ENCODE data around the gene NEUROG1. TPM values are rescaled to one million over a fixed set of nuclear protein-coding genes. Genes with fewer than 3 reads are reported as not detected.

The NEUROG1 gene
- total and polyA plus RNA-seq, 2 experiments from 2014 or later: 0.16 TPM; not detected in 1

GRCh38 chr5:135509995-135510394 lies 25.8 kb downstream of the NEUROG1 start:
- H3K27me3 ChIP-seq (ENCODE audit: insufficient read depth): peaks cover 80% of the 10 kb centered on the region
- H3K9me3 Mint-ChIP-seq: no peaks in the 10 kb centered on the region; the same call in 2 of the 3 replicates
- no peaks in the 10 kb centered on the region for H4K20me1 ChIP-seq (replicated peaks; ENCODE audit: insufficient read depth)
- H3K4me3 Mint-ChIP-seq: no peak overlapping the region
- H3K27ac Mint-ChIP-seq: no peak overlapping the region
- peaks cover 12% of the 10 kb centered on the region for H3K4me1 ChIP-seq (ENCODE audit: insufficient read depth)
- ATAC-seq (no peak), DNase-seq (ENCODE audit: low spot score) (no peak)
- no peaks in the 10 kb centered on the region for H3K79me2 ChIP-seq (replicated peaks; ENCODE audit: insufficient read depth)
- H3K36me3 Mint-ChIP-seq (ENCODE audit: low read depth): no peaks in the 10 kb centered on the region
- TF ChIP-seq JUNB (IDR thresholded peaks at IDR 0.05; ENCODE audit: unreplicated experiment) (no peak), STAT1 (IDR thresholded peaks at IDR 0.05; ENCODE audit: unreplicated experiment) (no peak), ZNF331 (CRISPR knock-in tag; IDR thresholded peaks at IDR 0.05; ENCODE audit: low read depth) (no peak), ETS1 (IDR thresholded peaks at IDR 0.05) (no peak), EZH2 (IDR thresholded peaks at IDR 0.05; ENCODE audit: low read depth, unreplicated experiment) (no peak), ZNF114 (CRISPR knock-in tag; IDR thresholded peaks at IDR 0.05) (no peak), CREB1 (CRISPR knock-in tag; IDR thresholded peaks at IDR 0.05; ENCODE audit: low read depth) (no peak), NANOG (IDR thresholded peaks at IDR 0.05; ENCODE audit: borderline replicate concordance) (no peak)
- TF ChIP-seq, protein P1, sequence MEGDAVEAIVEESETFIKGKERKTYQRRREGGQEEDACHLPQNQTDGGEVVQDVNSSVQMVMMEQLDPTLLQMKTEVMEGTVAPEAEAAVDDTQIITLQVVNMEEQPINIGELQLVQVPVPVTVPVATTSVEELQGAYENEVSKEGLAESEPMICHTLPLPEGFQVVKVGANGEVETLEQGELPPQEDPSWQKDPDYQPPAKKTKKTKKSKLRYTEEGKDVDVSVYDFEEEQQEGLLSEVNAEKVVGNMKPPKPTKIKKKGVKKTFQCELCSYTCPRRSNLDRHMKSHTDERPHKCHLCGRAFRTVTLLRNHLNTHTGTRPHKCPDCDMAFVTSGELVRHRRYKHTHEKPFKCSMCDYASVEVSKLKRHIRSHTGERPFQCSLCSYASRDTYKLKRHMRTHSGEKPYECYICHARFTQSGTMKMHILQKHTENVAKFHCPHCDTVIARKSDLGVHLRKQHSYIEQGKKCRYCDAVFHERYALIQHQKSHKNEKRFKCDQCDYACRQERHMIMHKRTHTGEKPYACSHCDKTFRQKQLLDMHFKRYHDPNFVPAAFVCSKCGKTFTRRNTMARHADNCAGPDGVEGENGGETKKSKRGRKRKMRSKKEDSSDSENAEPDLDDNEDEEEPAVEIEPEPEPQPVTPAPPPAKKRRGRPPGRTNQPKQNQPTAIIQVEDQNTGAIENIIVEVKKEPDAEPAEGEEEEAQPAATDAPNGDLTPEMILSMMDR (conservative IDR thresholded peaks at IDR 0.05; ENCODE audit: low read depth in 2 of 2): no peak
- TF ChIP-seq, protein P2, sequence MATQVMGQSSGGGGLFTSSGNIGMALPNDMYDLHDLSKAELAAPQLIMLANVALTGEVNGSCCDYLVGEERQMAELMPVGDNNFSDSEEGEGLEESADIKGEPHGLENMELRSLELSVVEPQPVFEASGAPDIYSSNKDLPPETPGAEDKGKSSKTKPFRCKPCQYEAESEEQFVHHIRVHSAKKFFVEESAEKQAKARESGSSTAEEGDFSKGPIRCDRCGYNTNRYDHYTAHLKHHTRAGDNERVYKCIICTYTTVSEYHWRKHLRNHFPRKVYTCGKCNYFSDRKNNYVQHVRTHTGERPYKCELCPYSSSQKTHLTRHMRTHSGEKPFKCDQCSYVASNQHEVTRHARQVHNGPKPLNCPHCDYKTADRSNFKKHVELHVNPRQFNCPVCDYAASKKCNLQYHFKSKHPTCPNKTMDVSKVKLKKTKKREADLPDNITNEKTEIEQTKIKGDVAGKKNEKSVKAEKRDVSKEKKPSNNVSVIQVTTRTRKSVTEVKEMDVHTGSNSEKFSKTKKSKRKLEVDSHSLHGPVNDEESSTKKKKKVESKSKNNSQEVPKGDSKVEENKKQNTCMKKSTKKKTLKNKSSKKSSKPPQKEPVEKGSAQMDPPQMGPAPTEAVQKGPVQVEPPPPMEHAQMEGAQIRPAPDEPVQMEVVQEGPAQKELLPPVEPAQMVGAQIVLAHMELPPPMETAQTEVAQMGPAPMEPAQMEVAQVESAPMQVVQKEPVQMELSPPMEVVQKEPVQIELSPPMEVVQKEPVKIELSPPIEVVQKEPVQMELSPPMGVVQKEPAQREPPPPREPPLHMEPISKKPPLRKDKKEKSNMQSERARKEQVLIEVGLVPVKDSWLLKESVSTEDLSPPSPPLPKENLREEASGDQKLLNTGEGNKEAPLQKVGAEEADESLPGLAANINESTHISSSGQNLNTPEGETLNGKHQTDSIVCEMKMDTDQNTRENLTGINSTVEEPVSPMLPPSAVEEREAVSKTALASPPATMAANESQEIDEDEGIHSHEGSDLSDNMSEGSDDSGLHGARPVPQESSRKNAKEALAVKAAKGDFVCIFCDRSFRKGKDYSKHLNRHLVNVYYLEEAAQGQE (IDR thresholded peaks at IDR 0.05; ENCODE audit: unreplicated experiment): no peak
- TF ChIP-seq, protein P3, sequence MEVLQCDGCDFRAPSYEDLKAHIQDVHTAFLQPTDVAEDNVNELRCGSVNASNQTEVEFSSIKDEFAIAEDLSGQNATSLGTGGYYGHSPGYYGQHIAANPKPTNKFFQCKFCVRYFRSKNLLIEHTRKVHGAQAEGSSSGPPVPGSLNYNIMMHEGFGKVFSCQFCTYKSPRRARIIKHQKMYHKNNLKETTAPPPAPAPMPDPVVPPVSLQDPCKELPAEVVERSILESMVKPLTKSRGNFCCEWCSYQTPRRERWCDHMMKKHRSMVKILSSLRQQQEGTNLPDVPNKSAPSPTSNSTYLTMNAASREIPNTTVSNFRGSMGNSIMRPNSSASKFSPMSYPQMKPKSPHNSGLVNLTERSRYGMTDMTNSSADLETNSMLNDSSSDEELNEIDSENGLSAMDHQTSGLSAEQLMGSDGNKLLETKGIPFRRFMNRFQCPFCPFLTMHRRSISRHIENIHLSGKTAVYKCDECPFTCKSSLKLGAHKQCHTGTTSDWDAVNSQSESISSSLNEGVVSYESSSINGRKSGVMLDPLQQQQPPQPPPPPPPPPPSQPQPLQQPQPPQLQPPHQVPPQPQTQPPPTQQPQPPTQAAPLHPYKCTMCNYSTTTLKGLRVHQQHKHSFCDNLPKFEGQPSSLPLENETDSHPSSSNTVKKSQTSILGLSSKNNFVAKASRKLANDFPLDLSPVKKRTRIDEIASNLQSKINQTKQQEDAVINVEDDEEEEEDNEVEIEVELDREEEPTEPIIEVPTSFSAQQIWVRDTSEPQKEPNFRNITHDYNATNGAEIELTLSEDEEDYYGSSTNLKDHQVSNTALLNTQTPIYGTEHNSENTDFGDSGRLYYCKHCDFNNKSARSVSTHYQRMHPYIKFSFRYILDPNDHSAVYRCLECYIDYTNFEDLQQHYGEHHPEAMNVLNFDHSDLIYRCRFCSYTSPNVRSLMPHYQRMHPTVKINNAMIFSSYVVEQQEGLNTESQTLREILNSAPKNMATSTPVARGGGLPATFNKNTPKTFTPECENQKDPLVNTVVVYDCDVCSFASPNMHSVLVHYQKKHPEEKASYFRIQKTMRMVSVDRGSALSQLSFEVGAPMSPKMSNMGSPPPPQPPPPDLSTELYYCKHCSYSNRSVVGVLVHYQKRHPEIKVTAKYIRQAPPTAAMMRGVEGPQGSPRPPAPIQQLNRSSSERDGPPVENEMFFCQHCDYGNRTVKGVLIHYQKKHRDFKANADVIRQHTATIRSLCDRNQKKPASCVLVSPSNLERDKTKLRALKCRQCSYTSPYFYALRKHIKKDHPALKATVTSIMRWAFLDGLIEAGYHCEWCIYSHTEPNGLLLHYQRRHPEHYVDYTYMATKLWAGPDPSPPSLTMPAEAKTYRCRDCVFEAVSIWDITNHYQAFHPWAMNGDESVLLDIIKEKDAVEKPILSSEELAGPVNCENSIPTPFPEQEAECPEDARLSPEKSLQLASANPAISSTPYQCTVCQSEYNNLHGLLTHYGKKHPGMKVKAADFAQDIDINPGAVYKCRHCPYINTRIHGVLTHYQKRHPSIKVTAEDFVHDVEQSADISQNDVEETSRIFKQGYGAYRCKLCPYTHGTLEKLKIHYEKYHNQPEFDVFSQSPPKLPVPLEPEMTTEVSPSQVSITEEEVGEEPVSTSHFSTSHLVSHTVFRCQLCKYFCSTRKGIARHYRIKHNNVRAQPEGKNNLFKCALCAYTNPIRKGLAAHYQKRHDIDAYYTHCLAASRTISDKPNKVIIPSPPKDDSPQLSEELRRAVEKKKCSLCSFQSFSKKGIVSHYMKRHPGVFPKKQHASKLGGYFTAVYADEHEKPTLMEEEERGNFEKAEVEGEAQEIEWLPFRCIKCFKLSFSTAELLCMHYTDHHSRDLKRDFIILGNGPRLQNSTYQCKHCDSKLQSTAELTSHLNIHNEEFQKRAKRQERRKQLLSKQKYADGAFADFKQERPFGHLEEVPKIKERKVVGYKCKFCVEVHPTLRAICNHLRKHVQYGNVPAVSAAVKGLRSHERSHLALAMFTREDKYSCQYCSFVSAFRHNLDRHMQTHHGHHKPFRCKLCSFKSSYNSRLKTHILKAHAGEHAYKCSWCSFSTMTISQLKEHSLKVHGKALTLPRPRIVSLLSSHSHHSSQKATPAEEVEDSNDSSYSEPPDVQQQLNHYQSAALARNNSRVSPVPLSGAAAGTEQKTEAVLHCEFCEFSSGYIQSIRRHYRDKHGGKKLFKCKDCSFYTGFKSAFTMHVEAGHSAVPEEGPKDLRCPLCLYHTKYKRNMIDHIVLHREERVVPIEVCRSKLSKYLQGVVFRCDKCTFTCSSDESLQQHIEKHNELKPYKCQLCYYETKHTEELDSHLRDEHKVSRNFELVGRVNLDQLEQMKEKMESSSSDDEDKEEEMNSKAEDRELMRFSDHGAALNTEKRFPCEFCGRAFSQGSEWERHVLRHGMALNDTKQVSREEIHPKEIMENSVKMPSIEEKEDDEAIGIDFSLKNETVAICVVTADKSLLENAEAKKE (CRISPR knock-in tag; IDR thresholded peaks at IDR 0.05): no peak
- no peaks in the 10 kb centered on the region for H3K9me2 ChIP-seq (ENCODE audit: insufficient read depth)
- no peak overlapping the region for H3K27ac ChIP-seq (ENCODE audit: low read depth)
- no peak overlapping the region for H2AFZ ChIP-seq
- peaks cover 18% of the 10 kb centered on the region for H3K4me1 Mint-ChIP-seq
- H3K27me3 Mint-ChIP-seq (ENCODE audit: insufficient read depth, low read depth, poor library complexity): peaks cover 54% of the 10 kb centered on the region
- H3K4me2 ChIP-seq: no peak overlapping the region
- no peaks in the 10 kb centered on the region for H3K36me3 ChIP-seq (ENCODE audit: insufficient read depth)
- peaks cover 3% of the 10 kb centered on the region; the same call in 1 of the 2 replicates for H3F3A ChIP-seq (replicated peaks; ENCODE audit: low read depth)
- no peak overlapping the region for H3K4me3 ChIP-seq
